ENCODE measurements around the gene SIL1. TPM values are rescaled to one million over a fixed set of nuclear protein-coding genes. Genes with fewer than 3 reads are reported as not detected.

Gene SIL1
- total and polyA plus RNA-seq, 2 of the 8 experiments (the other 6 are each of a cell fraction or from before 2014, with no cell fraction given), result 8.3 to 12.8 TPM

GRCh38 chr5:139068494-139069151 is 129.5 kb downstream of the SIL1 start:
- Histone ChIP-seq H2AFZ (ENCODE audit: low read length) (no peak overlapping the region), H3K36me3 (ENCODE audit: control insufficient read depth in 2 of 4, insufficient read depth in 4 of 4, low read length in 3 of 4) (no peaks in the 10 kb centered on the region), H3K79me1 (ENCODE audit: low read depth, low read length) (no peaks in the 10 kb centered on the region), H3K9ac (replicated peaks in 1 of 4; ENCODE audit: extremely low read depth in 1 of 4, low read depth in 3 of 4, low read length in 3 of 4) (no peak overlapping the region), H3K18ac (ENCODE audit: extremely low read depth, low read length) (no peak overlapping the region), H4K91ac (replicated peaks; ENCODE audit: insufficient read length, low read length) (no peak overlapping the region), H4K8ac (ENCODE audit: extremely low read depth, insufficient read depth, low read length) (no peak overlapping the region), H3K27ac (ENCODE audit: low read depth, low read length) (no peak overlapping the region), H3K23ac (ENCODE audit: insufficient read length) (no peak overlapping the region), H3K79me2 (ENCODE audit: control insufficient read depth in 1 of 2, insufficient read depth in 2 of 2, low read length in 2 of 2) (no peaks in the 10 kb centered on the region), H3K4me2 (ENCODE audit: insufficient read depth in 1 of 2, low read depth in 2 of 2, low read length in 2 of 2) (no peak overlapping the region), H2BK5ac (ENCODE audit: low read depth, low read length) (no peak overlapping the region), H2BK120ac (replicated peaks; ENCODE audit: low read depth, low read length) (no peak overlapping the region), H3K23me2 (ENCODE audit: low read depth, low read length) (no peaks in the 10 kb centered on the region), H3K56ac (replicated peaks; ENCODE audit: insufficient read length, low read depth, low read length) (no peak overlapping the region), H3K4me1 (replicated peaks in 1 of 4; ENCODE audit: control insufficient read depth in 3 of 4, insufficient read depth in 4 of 4, low read length in 3 of 4) (no peaks in the 10 kb centered on the region; a peak in 1 of 7 replicates), H4K20me1 (replicated peaks in 1 of 2; ENCODE audit: control insufficient read depth in 1 of 2, insufficient read depth in 2 of 2, low read length in 2 of 2) (no peaks in the 10 kb centered on the region), H2BK20ac (ENCODE audit: low read length) (no peak overlapping the region), H2AK5ac (ENCODE audit: low read depth, low read length) (no peak overlapping the region), H3K4me3 (ENCODE audit: extremely low read depth in 1 of 4, insufficient read depth in 2 of 4, low read depth in 3 of 4, low read length in 4 of 4) (no peak overlapping the region), H3K14ac (ENCODE audit: insufficient read length) (no peak overlapping the region), H2BK12ac (ENCODE audit: low read depth, low read length) (no peak overlapping the region), H3K9me3 (ENCODE audit: insufficient read depth in 2 of 2, low read depth in 1 of 2, low read length in 1 of 2) (no peaks in the 10 kb centered on the region), H3K4ac (replicated peaks; ENCODE audit: insufficient read length, low read depth, low read length) (no peak overlapping the region), H4K5ac (ENCODE audit: insufficient read length, low read depth, low read length) (no peak overlapping the region), H3K27me3 (replicated peaks in 1 of 4; ENCODE audit: control insufficient read depth in 3 of 4, extremely low read depth in 1 of 4, insufficient read depth in 3 of 4, low read length in 3 of 4) (no peaks in the 10 kb centered on the region), H2BK15ac (ENCODE audit: low read length) (no peak overlapping the region)
- 93% methylated on average over 1 of the region's 1 CpG; no CpG with 5 or more reads in 1 of the 2 experiments for WGBS, 2 experiments (ENCODE audit: extremely low coverage in 1 of 2, insufficient coverage in 1 of 2, insufficient read length in 1 of 2, insufficient replicate concordance in 2 of 2, low coverage in 1 of 2, low lambda C conversion rate in 2 of 2, missing lambda C conversion rate in 1 of 2)
- no peak for DNase-seq (ENCODE audit: low read depth in 1 of 2, low spot score in 2 of 2)
- no peak for FAIRE-seq
- POLR2A ChIA-PET (ENCODE audit: partially characterized antibody), result no interaction called here
- CTCF ChIA-PET (ENCODE audit: partially characterized antibody), result interaction anchor here (0.6 to 1.1 kb wide), 2 partner anchors 10 to 72 kb away, joined by 3 to 5 read pairs; no protein-coding TSS in a partner anchor
- no peak for TF ChIP-seq SUZ12 (IDR thresholded peaks at IDR 0.05; ENCODE audit: low read length)
- no peak for TF ChIP-seq CHD1 (IDR thresholded peaks at IDR 0.05; ENCODE audit: low read depth, low read length)
- TF ChIP-seq CREB1 (IDR thresholded peaks at IDR 0.05), result no peak
- no peak for TF ChIP-seq JUND (IDR thresholded peaks at IDR 0.05; ENCODE audit: low read length)
- TF ChIP-seq CTBP2 (IDR thresholded peaks at IDR 0.05; ENCODE audit: borderline replicate concordance, insufficient read depth, insufficient read length, low read length), result no peak
- TF ChIP-seq BACH1 (IDR thresholded peaks at IDR 0.05; ENCODE audit: low read length), result no peak
- no peak for TF ChIP-seq SIRT6 (IDR thresholded peaks at IDR 0.05; ENCODE audit: low read length)
- TF ChIP-seq SP4 (IDR thresholded peaks at IDR 0.05; ENCODE audit: low read length), result no peak
- TF ChIP-seq NRF1 (IDR thresholded peaks at IDR 0.05; ENCODE audit: low read depth, low read length), result no peak
- no peak for TF ChIP-seq GTF2F1 (IDR thresholded peaks at IDR 0.05; ENCODE audit: borderline replicate concordance, low read depth, low read length)
- no peak for TF ChIP-seq ZNF274 (IDR thresholded peaks at IDR 0.05; ENCODE audit: borderline replicate concordance, extremely low read depth, low read length)
- TF ChIP-seq NANOG (IDR thresholded peaks at IDR 0.05; ENCODE audit: insufficient read depth, low read depth, low read length, poor library complexity, severe bottlenecking), result no peak
- no peak for TF ChIP-seq HDAC2 (IDR thresholded peaks at IDR 0.05; ENCODE audit: borderline replicate concordance in 1 of 2, low read depth in 2 of 2, low read length in 2 of 2)
- TF ChIP-seq SIN3A (conservative IDR thresholded peaks at IDR 0.05 in 1 of 2, IDR thresholded peaks at IDR 0.05 in 1 of 2; ENCODE audit: low read depth in 1 of 2, low read length in 2 of 2), result no peak
